ENCODE measurements around the gene TNK2. TPM values are rescaled to one million over a fixed set of nuclear protein-coding genes. Genes with fewer than 3 reads are reported as not detected.
A peak's percentile ranks its signal among the peaks of the same experiment; 100 is the strongest.

The TNK2 gene
- total and polyA plus RNA-seq, 2 of the 8 experiments (the other 6 are each of a cell fraction or from before 2014, with no cell fraction given), result 10.4 to 33.9 TPM

DNA sequence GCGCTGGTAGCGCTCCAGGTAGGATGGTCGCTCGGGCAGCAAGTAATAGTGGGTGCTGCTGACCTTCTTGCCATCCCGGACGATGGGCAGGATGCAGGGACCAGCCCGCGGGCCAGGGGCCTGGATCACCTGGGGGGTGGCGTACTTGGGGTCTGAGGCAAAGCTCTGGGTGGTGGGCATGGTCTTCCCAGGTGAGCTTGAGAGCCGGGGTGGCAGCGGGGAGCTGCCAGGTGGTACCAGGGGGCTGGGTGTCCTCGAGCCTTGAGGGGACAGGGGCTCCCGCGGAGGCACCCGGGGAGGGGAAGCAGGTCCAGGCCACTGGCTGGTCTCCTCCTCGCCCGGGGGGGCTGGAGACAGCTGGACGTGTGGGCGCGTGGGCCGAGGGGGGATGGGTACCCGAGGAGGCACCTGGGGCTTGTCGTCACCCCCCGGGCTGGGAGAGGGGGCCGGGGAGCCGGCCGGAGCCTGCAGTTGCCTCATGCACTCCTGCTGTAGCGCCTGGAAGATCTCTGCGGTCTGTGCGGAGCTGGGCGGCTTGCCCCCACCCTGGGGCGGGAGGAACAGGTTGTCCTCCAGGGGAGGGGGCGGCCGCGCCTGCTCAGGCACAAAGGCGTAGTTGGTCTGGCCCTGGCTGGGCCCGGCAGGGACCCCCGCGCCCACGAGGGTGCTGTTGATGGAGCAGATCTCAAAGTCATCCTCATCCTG lies 40.6 kb downstream of the TNK2 start:
- peaks cover 0 to 3% of the 10 kb centered on the region in 2 experiments for H4K20me1 ChIP-seq (replicated peaks in 1 of 2; ENCODE audit: control insufficient read depth in 1 of 2, insufficient read depth in 2 of 2, low read length in 2 of 2)
- no peaks in the 10 kb centered on the region for H3K79me1 ChIP-seq (ENCODE audit: low read depth, low read length)
- H3K56ac ChIP-seq (replicated peaks; ENCODE audit: insufficient read length, low read depth, low read length), result no peak overlapping the region
- H4K5ac ChIP-seq (ENCODE audit: insufficient read length, low read depth, low read length), result no peak overlapping the region
- H3K9ac ChIP-seq (replicated peaks in 1 of 4; ENCODE audit: extremely low read depth in 1 of 4, low read depth in 3 of 4, low read length in 3 of 4), result no peak overlapping the region
- H3K23me2 ChIP-seq (ENCODE audit: low read depth, low read length), result no peaks in the 10 kb centered on the region
- H2AFZ ChIP-seq (ENCODE audit: low read length), result no peak overlapping the region
- peak overlapping the region; percentile 51 for H4K8ac ChIP-seq (ENCODE audit: extremely low read depth, insufficient read depth, low read length)
- ChIA-PET CTCF (ENCODE audit: partially characterized antibody) (interaction anchor here (1.1 to 8.8 kb wide), 3 partner anchors 9 to 48 kb away, joined by 3 to 95 read pairs (median 4); no protein-coding TSS in a partner anchor), POLR2A (ENCODE audit: partially characterized antibody) (no interaction called here)
- H3K14ac ChIP-seq (ENCODE audit: insufficient read length), result no peak overlapping the region
- 89% methylated on average over 14 of the region's 40 CpGs; no CpG with 5 or more reads in 1 of the 2 experiments for WGBS, 2 experiments (ENCODE audit: extremely low coverage in 1 of 2, insufficient coverage in 1 of 2, insufficient read length in 1 of 2, insufficient replicate concordance in 2 of 2, low coverage in 1 of 2, low lambda C conversion rate in 2 of 2, missing lambda C conversion rate in 1 of 2)
- H3K4me1 ChIP-seq (replicated peaks in 1 of 4; ENCODE audit: control insufficient read depth in 3 of 4, insufficient read depth in 4 of 4, low read length in 3 of 4), result no peaks in the 10 kb centered on the region
- H2BK20ac ChIP-seq (ENCODE audit: low read length), result no peak overlapping the region
- DNase-seq (ENCODE audit: low read depth in 1 of 2, low spot score in 2 of 2) (no peak), FAIRE-seq (no peak)
- H3K27me3 ChIP-seq (replicated peaks in 1 of 4; ENCODE audit: control insufficient read depth in 3 of 4, extremely low read depth in 1 of 4, insufficient read depth in 3 of 4, low read length in 3 of 4), result no peaks in the 10 kb centered on the region
- H3K27ac ChIP-seq (ENCODE audit: low read depth, low read length), result no peak overlapping the region
- H3K36me3 ChIP-seq (ENCODE audit: control insufficient read depth in 2 of 4, insufficient read depth in 4 of 4, low read length in 3 of 4), result peaks cover 0 to 21% (median 0%) of the 10 kb centered on the region in 4 experiments; a peak in 4 of 8 replicates
- H3K18ac ChIP-seq (ENCODE audit: extremely low read depth, low read length), result no peak overlapping the region
- H3K4me3 ChIP-seq (ENCODE audit: extremely low read depth in 1 of 4, insufficient read depth in 2 of 4, low read depth in 3 of 4, low read length in 4 of 4), result no peak overlapping the region
- H2BK15ac ChIP-seq (ENCODE audit: low read length), result no peak overlapping the region
- no peak overlapping the region for H2BK12ac ChIP-seq (ENCODE audit: low read depth, low read length)
- H2BK120ac ChIP-seq (replicated peaks; ENCODE audit: low read depth, low read length), result no peak overlapping the region
- no peak overlapping the region for H2BK5ac ChIP-seq (ENCODE audit: low read depth, low read length)
- H3K23ac ChIP-seq (ENCODE audit: insufficient read length), result no peak overlapping the region
- no peaks in the 10 kb centered on the region for H3K79me2 ChIP-seq (ENCODE audit: control insufficient read depth in 1 of 2, insufficient read depth in 2 of 2, low read length in 2 of 2)
- H2AK5ac ChIP-seq (ENCODE audit: low read depth, low read length), result no peak overlapping the region
- no peak overlapping the region for H3K4ac ChIP-seq (replicated peaks; ENCODE audit: insufficient read length, low read depth, low read length)
- H4K91ac ChIP-seq (replicated peaks; ENCODE audit: insufficient read length, low read length), result no peak overlapping the region
- H3K9me3 ChIP-seq (ENCODE audit: insufficient read depth in 2 of 2, low read depth in 1 of 2, low read length in 1 of 2), result no peaks in the 10 kb centered on the region
- no peak overlapping the region for H3K4me2 ChIP-seq (ENCODE audit: insufficient read depth in 1 of 2, low read depth in 2 of 2, low read length in 2 of 2)
- no peak for TF ChIP-seq CREB1 (IDR thresholded peaks at IDR 0.05)
- no peak for TF ChIP-seq RFX5 (IDR thresholded peaks at IDR 0.05; ENCODE audit: borderline replicate concordance, low read depth, low read length)
- no peak for TF ChIP-seq SP4 (IDR thresholded peaks at IDR 0.05; ENCODE audit: low read length)
- no peak for TF ChIP-seq TBP (IDR thresholded peaks at IDR 0.05; ENCODE audit: low read depth, low read length)
- TF ChIP-seq ASH2L (IDR thresholded peaks at IDR 0.05; ENCODE audit: low read length), result no peak
- TF ChIP-seq KDM4A (IDR thresholded peaks at IDR 0.05; ENCODE audit: low read depth, low read length, severe bottlenecking), result no peak
- TF ChIP-seq, protein P1, sequence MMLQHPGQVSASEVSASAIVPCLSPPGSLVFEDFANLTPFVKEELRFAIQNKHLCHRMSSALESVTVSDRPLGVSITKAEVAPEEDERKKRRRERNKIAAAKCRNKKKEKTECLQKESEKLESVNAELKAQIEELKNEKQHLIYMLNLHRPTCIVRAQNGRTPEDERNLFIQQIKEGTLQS (IDR thresholded peaks at IDR 0.05; ENCODE audit: insufficient read depth, low read depth, low read length), result no peak
- TF ChIP-seq CBX8 (IDR thresholded peaks at IDR 0.05; ENCODE audit: borderline replicate concordance, low read depth, low read length), result no peak
- no peak for TF ChIP-seq YY1 (IDR thresholded peaks at IDR 0.05; ENCODE audit: low read depth, low read length)
- TF ChIP-seq JUN (IDR thresholded peaks at IDR 0.05; ENCODE audit: low read depth, low read length), result no peak
- TF ChIP-seq BACH1 (IDR thresholded peaks at IDR 0.05; ENCODE audit: low read length), result no peak
- no peak for TF ChIP-seq SAP30 (IDR thresholded peaks at IDR 0.05; ENCODE audit: insufficient read depth, insufficient replicate concordance, low read length)
- no peak for TF ChIP-seq SIX5 (IDR thresholded peaks at IDR 0.05; ENCODE audit: low read depth, low read length)
- no peak for TF ChIP-seq SP1 (IDR thresholded peaks at IDR 0.05; ENCODE audit: low read depth, low read length)
- no peak for TF ChIP-seq POLR2A (IDR thresholded peaks at IDR 0.05; ENCODE audit: control extremely low read depth in 1 of 2, low read depth in 2 of 2, low read length in 2 of 2)
